ENCODE data around the gene ANKRD44.

DNA sequence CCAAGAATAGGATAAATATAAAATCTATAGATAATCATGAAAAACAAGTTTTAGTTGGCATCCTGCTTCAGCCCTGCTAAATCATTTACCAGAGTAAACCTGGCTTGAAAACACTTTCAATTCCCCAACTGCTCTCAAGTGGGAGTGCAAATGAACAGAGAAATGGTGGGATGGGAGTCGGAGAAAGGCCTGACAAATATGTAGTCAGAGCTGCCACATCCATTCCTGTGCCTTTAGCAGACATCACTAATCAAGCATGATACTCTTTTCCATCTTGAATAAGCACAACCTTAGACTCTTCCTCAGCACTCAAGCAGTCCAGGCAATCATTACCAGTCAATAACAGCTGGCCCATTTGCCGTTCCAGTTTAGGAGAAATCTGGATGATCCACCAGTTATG, 101.3 kb downstream of the ANKRD44 start:
- no peak for TF ChIP-seq CTCF (IDR thresholded peaks at IDR 0.05)
- no peak for TF ChIP-seq EZH2 (IDR thresholded peaks at IDR 0.05)
- no peak for TF ChIP-seq EZH2phosphoT487 (IDR thresholded peaks at IDR 0.05)
